Activated naive CD8-positive, alpha-beta T cell treated with anti-CD3 and anti-CD28 coated beads, Interleukin-2, amount 50 U/mL, for 24 hours (primary cell): ENCODE measurements around the gene SGPP2.
A peak's percentile ranks its signal among the peaks of the same experiment; 100 is the strongest.
"Not testable (repeated sequence)": the region's sequence is repeated elsewhere in the genome, so short reads cannot be mapped to it uniquely, and the experiment has no call there.

ENCODE experiments used
- ATAC-seq: fragments of 150-1000 bp; cut with Tn5 transposase; one replicate; pipeline ENCODE4 v1.10.0; 2021
- DNase-seq: peaks from one replicate; pipeline ENCODE4 v3.0.0; 2021
- H3K27ac Mint-ChIP-seq: one replicate; pipeline ENCODE4 v1.8.0; 2021; ENCODE audit warnings: mild to moderate bottlenecking, mixed read lengths
- H3K27me3 Mint-ChIP-seq: one replicate; pipeline ENCODE4 v1.8.0; 2021; ENCODE audit warnings: mixed read lengths
- H3K36me3 Mint-ChIP-seq: one replicate; pipeline ENCODE4 v1.8.0; 2021; ENCODE audit warnings: low read depth, mixed read lengths
- H3K4me1 Mint-ChIP-seq: one replicate; pipeline ENCODE4 v1.8.0; 2021; ENCODE audit warnings: mixed read lengths
- H3K4me3 Mint-ChIP-seq: one replicate; pipeline ENCODE4 v1.8.0; 2021; ENCODE audit warnings: mild to moderate bottlenecking, moderate library complexity, mixed read lengths
- H3K9me3 Mint-ChIP-seq: one replicate; pipeline ENCODE4 v1.8.0; 2021; ENCODE audit warnings: mixed read lengths

The SGPP2 gene

GRCh38 chr2:222584589-222584988 lies 160.2 kb downstream of the SGPP2 start:
- H3K9me3 Mint-ChIP-seq, H3K27me3 Mint-ChIP-seq, DNase-seq, H3K27ac Mint-ChIP-seq, ATAC-seq, H3K4me3 Mint-ChIP-seq: not testable (repeated sequence)
- Mint-ChIP-seq H3K36me3 (peaks cover 62% of the 10 kb centered on the region), H3K4me1 (peaks cover 17% of the 10 kb centered on the region)

- ATAC-seq, result no peak
- H3K4me1 Mint-ChIP-seq, result peaks cover 3% of the 10 kb centered on the region
- H3K27ac Mint-ChIP-seq, result no peak overlapping the region
- no peaks in the 10 kb centered on the region for H3K27me3 Mint-ChIP-seq
- no peak overlapping the region for H3K4me3 Mint-ChIP-seq
- peaks cover 71% of the 10 kb centered on the region for H3K36me3 Mint-ChIP-seq
- H3K9me3 Mint-ChIP-seq, result no peaks in the 10 kb centered on the region
- DNase-seq, result no peak
Observed at GRCh38 chr2:222591661-222592060, 167.3 kb downstream of the SGPP2 start.

GRCh38 chr2:222592176-222592575 lies 167.8 kb downstream of the SGPP2 start:
- Mint-ChIP-seq H3K27ac (no peak overlapping the region), H3K9me3 (no peaks in the 10 kb centered on the region), H3K27me3 (no peaks in the 10 kb centered on the region), H3K4me3 (no peak overlapping the region), H3K36me3 (peaks cover 72% of the 10 kb centered on the region), H3K4me1 (peaks cover 3% of the 10 kb centered on the region)
- no peak for DNase-seq
- no peak for ATAC-seq

- H3K27me3 Mint-ChIP-seq, result no peaks in the 10 kb centered on the region
- H3K4me1 Mint-ChIP-seq, result no peaks in the 10 kb centered on the region
- H3K9me3 Mint-ChIP-seq, result no peaks in the 10 kb centered on the region
- H3K27ac Mint-ChIP-seq, result no peak overlapping the region
- ATAC-seq, result no peak
- peaks cover 64% of the 10 kb centered on the region for H3K36me3 Mint-ChIP-seq
- H3K4me3 Mint-ChIP-seq, result no peak overlapping the region
- DNase-seq, result no peak
Observed at GRCh38 chr2:222594679-222595078, 170.3 kb downstream of the SGPP2 start.

GRCh38 chr2:222595581-222595980 lies 171.2 kb downstream of the SGPP2 start:
- H3K4me1 Mint-ChIP-seq, result no peaks in the 10 kb centered on the region
- ATAC-seq, result no peak
- H3K36me3 Mint-ChIP-seq, result peaks cover 61% of the 10 kb centered on the region
- H3K4me3 Mint-ChIP-seq, result no peak overlapping the region
- H3K9me3 Mint-ChIP-seq, result no peaks in the 10 kb centered on the region
- H3K27me3 Mint-ChIP-seq, result no peaks in the 10 kb centered on the region
- no peak overlapping the region for H3K27ac Mint-ChIP-seq
- DNase-seq, result no peak

DNA sequence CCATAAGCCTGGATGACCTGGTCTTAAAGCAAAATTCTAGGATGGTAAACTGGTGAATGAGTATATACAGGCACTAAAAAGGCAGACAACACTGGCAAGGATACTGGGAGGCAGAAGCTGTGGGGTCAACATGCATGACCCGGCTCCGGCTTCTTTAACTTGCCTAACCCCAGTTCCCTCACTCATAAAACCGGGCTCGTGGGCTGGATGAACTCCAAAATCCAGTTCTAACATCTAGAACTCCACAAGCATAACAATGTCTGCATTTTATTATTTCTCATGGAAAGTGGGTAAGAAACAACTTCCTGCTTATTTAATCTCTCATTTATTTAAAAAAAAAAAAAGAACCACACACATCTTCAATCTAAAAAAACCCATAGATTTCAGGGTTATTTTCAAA lies 174.3 kb downstream of the SGPP2 start:
- ATAC-seq (no peak), DNase-seq (no peak)
- peaks cover 46% of the 10 kb centered on the region for H3K36me3 Mint-ChIP-seq
- H3K4me1 Mint-ChIP-seq, result no peaks in the 10 kb centered on the region
- H3K4me3 Mint-ChIP-seq, result no peak overlapping the region
- no peak overlapping the region for H3K27ac Mint-ChIP-seq
- H3K9me3 Mint-ChIP-seq, result no peaks in the 10 kb centered on the region
- H3K27me3 Mint-ChIP-seq, result no peaks in the 10 kb centered on the region

DNA sequence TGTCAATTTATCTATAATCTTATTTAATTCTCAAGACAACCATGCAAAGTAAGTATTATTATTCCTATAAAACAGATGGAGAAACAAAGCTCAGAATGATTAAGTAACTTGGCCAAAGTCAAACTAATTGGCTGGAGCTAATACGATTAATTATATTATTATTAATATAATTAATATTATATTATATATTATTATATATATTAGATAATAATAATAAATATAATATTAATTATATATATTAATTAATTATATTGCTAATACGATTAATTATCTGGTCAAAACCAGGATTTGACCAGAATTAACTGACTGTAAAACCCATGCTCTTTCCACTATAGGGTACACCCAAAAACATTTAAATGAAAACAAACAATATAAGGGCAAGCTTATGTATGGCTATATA lies 179.2 kb downstream of the SGPP2 start:
- H3K9me3 Mint-ChIP-seq, result no peaks in the 10 kb centered on the region
- H3K4me3 Mint-ChIP-seq, result no peak overlapping the region
- H3K27me3 Mint-ChIP-seq, result no peaks in the 10 kb centered on the region
- no peak overlapping the region for H3K27ac Mint-ChIP-seq
- ATAC-seq (no peak), DNase-seq (no peak)
- H3K4me1 Mint-ChIP-seq, result no peaks in the 10 kb centered on the region
- H3K36me3 Mint-ChIP-seq, result peaks cover 38% of the 10 kb centered on the region

DNA sequence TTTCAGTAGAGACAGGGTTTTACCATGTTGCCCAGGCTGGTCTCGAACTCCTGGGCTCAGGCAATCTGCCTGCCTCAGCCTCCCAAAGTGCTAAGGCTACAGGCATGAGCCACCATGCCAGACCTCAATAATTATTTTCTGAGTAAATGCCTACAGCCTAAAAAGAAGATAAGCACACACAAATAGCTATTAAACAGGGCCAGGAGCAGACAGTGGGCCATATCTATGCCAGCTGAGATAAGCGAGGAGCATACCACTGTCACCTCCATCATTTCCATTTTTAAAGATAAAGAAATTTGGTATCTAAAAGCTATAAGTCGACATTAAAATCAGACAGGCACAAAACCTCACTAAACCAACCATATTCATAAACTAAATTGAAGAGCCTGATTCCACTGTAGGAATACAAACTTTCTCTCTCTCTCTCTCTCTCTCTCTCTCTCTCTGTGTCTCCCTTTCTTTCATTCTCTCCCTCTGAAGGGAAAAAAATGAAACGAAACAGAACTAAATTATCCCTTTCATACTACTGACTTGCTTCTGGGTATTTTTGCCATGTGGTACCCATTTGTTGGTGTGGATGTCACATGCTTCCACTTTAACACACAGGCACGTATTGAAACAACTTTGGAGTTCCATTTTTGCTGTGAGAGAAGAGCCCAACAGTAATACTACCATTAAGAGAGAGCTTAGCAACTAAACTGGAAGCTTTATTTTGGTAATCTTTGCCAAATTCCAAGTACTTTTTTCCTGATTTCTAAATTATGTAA lies 180.6 kb downstream of the SGPP2 start:
- H3K9me3 Mint-ChIP-seq, result no peaks in the 10 kb centered on the region
- H3K27ac Mint-ChIP-seq, result no peak overlapping the region
- no peak for DNase-seq
- no peak for ATAC-seq
- no peaks in the 10 kb centered on the region for H3K4me1 Mint-ChIP-seq
- H3K27me3 Mint-ChIP-seq, result no peaks in the 10 kb centered on the region
- no peak overlapping the region for H3K4me3 Mint-ChIP-seq
- H3K36me3 Mint-ChIP-seq, result peaks cover 43% of the 10 kb centered on the region

- Mint-ChIP-seq H3K27ac (peak overlapping the region; percentile 49), H3K4me1 (no peaks in the 10 kb centered on the region), H3K4me3 (no peak overlapping the region), H3K9me3 (no peaks in the 10 kb centered on the region), H3K27me3 (no peaks in the 10 kb centered on the region), H3K36me3 (peaks cover 50% of the 10 kb centered on the region)
- DNase-seq (no peak), ATAC-seq (no peak)
Observed at GRCh38 chr2:222606306-222606705, 182.0 kb downstream of the SGPP2 start.

GRCh38 chr2:222608081-222608480 lies 183.7 kb downstream of the SGPP2 start:
- DNase-seq (no peak), ATAC-seq (no peak)
- peaks cover 51% of the 10 kb centered on the region for H3K36me3 Mint-ChIP-seq
- no peak overlapping the region for H3K27ac Mint-ChIP-seq
- H3K4me1 Mint-ChIP-seq, result no peaks in the 10 kb centered on the region
- H3K9me3 Mint-ChIP-seq, result no peaks in the 10 kb centered on the region
- no peaks in the 10 kb centered on the region for H3K27me3 Mint-ChIP-seq
- no peak overlapping the region for H3K4me3 Mint-ChIP-seq

DNA sequence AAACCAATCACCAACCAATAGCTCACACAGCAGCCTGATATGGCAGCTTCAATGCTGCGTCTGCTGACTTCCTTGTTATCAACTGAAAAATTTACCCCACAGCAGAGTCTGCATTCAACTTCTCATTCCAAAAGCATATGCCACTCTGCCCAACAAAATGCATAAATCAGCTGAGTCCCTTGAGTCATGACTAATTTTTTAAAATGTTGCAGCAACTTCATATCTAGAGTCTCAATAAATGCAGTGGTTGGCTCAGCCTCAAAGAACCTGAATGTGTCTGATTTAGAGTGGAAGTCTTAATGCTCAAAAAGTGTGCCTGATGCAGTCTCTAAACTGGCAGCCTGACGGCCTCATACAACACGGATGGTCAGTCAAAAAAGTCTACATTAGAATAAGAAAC lies 185.0 kb downstream of the SGPP2 start:
- DNase-seq (no peak), ATAC-seq (no peak)
- Mint-ChIP-seq H3K27ac (no peak overlapping the region), H3K36me3 (peaks cover 52% of the 10 kb centered on the region), H3K4me3 (no peak overlapping the region), H3K27me3 (no peaks in the 10 kb centered on the region), H3K4me1 (no peaks in the 10 kb centered on the region), H3K9me3 (no peaks in the 10 kb centered on the region)
